GM20000 (cell line): Measurements from ENCODE around the gene SNX11.

Source experiments
- DNase-seq: peaks from one replicate; pipeline ENCODE4 v3.0.0; 2012; ENCODE audit warnings: low spot score
- TF ChIP-seq, protein P1 (sequence below): IDR thresholded peaks from 2 replicates; pipeline ENCODE4 v1.5.1; 2012; ENCODE audit warnings: mild to moderate bottlenecking, control low read depth; ENCODE audit errors: extremely low read depth, missing control alignments

Gene SNX11

DNA sequence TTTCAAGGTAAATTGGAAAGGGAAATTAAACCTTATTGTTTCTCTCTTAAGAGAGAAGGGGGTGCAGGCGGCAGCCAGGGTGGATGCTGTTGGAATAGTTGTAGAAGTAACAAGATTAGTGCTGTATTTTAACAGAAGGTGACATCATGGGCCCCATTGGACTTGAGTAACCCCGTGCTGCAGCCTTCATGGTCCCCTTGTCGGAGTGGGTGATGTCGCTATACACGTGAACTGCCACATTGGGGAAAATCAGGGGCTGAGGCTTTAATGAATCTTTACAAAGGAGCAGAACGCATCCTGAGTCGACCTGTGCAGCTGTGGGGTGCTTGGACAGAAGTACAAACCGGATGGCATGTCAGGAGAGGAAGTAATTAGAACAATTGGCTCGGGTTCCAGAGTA, 3.2 kb downstream of the SNX11 start:
- DNase-seq = no peak
- TF ChIP-seq, protein P1, sequence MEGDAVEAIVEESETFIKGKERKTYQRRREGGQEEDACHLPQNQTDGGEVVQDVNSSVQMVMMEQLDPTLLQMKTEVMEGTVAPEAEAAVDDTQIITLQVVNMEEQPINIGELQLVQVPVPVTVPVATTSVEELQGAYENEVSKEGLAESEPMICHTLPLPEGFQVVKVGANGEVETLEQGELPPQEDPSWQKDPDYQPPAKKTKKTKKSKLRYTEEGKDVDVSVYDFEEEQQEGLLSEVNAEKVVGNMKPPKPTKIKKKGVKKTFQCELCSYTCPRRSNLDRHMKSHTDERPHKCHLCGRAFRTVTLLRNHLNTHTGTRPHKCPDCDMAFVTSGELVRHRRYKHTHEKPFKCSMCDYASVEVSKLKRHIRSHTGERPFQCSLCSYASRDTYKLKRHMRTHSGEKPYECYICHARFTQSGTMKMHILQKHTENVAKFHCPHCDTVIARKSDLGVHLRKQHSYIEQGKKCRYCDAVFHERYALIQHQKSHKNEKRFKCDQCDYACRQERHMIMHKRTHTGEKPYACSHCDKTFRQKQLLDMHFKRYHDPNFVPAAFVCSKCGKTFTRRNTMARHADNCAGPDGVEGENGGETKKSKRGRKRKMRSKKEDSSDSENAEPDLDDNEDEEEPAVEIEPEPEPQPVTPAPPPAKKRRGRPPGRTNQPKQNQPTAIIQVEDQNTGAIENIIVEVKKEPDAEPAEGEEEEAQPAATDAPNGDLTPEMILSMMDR = no peak

DNA sequence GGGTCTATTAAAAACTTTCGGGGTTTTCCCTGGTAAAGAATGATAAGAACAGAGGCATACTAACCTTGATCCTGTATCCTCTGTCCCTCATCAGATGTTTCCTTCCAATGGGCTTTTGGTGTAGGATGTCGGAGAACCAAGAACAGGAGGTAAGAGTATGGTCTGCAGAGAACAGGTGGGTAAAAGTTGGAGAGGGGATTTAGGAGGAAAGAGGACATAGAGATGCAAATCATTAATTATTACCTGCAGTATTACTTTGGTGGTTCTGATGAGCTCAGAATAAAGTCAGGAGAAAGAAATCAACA, 4.3 kb downstream of the SNX11 start:
- TF ChIP-seq, protein P1 = no peak
- no peak for DNase-seq

DNA sequence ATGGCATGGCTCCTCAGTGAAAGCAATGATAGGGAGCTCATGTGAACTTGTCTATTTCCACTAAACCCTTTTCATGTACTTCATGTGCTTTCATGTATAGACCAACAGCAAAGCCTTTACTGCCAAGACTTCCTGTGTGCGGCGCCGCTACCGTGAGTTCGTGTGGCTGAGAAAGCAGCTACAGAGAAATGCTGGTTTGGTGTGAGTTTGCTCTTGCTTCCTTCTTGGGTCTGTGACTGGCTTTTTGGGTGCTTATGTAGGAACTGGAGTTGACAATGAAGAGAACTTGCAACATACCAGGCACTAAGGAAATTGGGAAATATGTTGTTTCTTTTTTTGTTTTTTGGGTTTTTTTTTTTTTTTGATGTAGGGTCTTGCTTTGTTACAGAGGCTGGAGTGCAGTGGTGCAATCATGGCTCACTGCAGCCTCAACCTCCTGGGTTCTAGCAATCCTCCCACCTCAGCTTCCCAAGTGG, 5.7 kb downstream of the SNX11 start:
- DNase-seq = peak; percentile 58
- TF ChIP-seq, protein P1 = no peak

DNA sequence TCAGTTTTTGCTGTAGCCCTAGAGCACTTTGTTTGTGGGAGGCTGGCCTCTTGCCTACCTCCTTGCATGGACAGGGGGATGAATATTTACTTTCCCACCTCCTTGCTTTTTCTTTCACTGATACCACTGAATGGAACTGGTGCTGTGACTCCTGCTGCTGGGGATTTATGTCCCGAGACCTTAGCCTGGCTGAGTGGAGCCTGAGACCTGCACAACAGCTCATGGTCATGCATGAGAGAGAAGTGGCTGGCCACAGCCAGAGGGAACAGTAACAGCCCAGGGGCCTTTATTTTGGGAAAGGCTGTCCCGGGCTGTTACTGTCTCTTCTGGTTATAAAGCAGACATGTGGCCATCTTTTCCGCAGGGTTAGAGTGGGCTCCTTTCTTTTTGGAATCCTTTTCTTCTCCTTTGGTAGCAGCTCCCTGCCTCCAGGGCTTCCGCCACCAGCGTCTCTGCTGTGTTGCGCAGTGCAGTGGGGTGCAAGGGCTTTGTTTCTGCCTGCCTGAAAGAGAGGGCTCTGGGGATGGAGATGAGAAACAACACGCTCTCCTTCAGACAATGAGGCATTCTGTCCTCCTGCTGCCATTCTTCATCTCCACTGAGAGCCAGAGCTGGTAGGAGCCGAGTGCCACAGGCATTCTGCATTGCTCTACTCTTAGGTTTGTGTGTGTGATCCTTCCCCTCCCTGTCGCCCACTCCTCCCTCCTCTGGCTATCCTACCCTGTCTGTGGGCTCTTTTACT, 14.5 kb downstream of the SNX11 start:
- TF ChIP-seq, protein P1 = no peak
- no peak for DNase-seq

DNA sequence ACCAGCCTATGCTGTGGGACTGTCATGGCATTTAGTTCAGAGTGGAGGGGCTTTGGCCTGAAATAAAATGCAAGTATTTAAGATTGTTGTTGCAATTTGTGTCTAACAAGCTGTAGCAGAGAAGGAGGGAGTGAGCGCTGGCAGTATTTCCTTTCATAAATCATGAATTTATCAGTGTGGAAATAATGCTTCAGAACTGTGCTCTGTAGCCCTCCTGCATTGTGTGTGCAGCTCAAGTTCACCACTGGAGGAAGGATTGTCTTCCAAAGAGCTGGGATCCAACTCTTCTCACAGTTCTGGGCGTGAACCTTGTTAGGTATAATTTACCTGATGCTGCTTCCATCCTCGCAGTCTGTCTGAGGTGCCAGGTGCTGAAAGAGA, 15.1 kb downstream of the SNX11 start:
- DNase-seq = no peak
- TF ChIP-seq, protein P1 = no peak

DNA sequence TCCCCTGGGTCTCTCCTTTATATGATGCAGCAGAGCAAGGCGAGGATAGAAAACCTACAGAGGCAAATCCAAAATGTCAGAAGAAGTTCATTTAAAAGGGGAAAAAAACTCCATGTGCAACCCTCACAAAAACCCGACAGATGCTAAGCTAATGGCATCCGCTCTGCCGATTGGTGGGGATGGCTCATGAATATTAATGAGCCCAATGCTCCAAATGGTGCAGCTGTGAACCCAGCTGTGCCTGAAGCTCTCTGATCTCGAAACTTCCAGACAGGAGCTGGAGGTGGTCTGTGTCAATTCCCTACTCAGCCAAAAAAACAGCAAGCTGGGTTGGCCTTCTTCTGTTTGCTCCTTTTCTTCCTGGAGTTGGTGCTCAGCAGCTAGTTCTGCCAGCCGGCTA, 15.5 kb downstream of the SNX11 start:
- no peak for DNase-seq
- TF ChIP-seq, protein P1 = no peak

DNA sequence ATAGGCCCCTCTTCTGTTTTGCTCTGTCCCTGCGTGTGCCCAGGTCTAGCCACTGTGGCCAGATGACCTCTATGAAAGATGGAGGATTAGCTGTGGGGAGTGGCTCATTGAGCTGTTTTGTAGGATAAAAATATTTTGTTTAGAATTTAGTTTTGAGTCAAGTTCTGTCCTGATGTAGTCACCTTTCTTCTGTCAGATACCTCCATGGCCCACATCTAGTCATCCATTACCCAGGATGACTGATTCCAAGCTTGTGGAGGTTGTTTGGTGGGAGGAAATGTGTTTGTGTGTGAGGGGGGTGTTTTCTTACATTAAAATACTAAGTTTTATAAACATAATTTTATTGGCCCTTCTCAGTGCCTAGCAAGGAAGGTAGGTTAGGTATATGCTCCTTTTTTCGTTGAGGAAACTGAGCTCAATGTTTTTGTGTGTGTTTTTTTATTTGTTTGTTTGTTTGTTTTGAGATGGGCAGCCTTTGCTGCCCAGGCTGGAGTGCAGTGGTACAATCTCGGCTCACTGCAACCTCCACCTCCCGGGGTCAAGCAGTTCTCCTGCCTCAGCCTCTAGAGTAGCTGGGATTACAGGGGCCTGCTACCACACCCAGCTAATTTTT, 16.3 kb downstream of the SNX11 start:
- TF ChIP-seq, protein P1 = no peak
- DNase-seq = no peak
